ENCODE measurements around the gene NFIX. TPM values are rescaled to one million over a fixed set of nuclear protein-coding genes. Genes with fewer than 3 reads are reported as not detected.

Gene NFIX
- total and polyA plus RNA-seq, 2 of the 13 experiments (the other 11 are each of a cell fraction or from before 2014, with no cell fraction given), result 3.4 to 5.4 TPM

- TF ChIP-seq CSRNP2 (CRISPR knock-in tag; conservative IDR thresholded peaks at IDR 0.05; ENCODE audit: low read depth), result no peak
- no peak for TF ChIP-seq E2F2 (CRISPR knock-in tag; IDR thresholded peaks at IDR 0.05; ENCODE audit: borderline replicate concordance)
- TF ChIP-seq TEAD3 (CRISPR knock-in tag; optimal IDR thresholded peaks at IDR 0.05; ENCODE audit: borderline replicate concordance), result peak; percentile 56
- TF ChIP-seq SMC3 (IDR thresholded peaks at IDR 0.05; ENCODE audit: low read length), result no peak
- TF ChIP-seq ZNF891 (CRISPR knock-in tag; IDR thresholded peaks at IDR 0.05), result no peak
- peak; percentile 44; the same call in 1 of the 2 replicates for TF ChIP-seq ISL2 (CRISPR knock-in tag; IDR thresholded peaks at IDR 0.05)
- TF ChIP-seq THAP9 (CRISPR knock-in tag; IDR thresholded peaks at IDR 0.05; ENCODE audit: borderline replicate concordance), result no peak; the same call in 1 of the 2 replicates
- TF ChIP-seq ZNF770 (CRISPR knock-in tag; IDR thresholded peaks at IDR 0.05), result no peak
- TF ChIP-seq SMYD3 (CRISPR knock-in tag; IDR thresholded peaks at IDR 0.05), result no peak
- TF ChIP-seq ZNF263 (CRISPR knock-in tag; IDR thresholded peaks at IDR 0.05), result no peak
- 0 out of 2 replicates have a peak, but pooled peaks have one; percentile 41 for TF ChIP-seq ZNF337 (CRISPR knock-in tag; IDR thresholded peaks at IDR 0.05; ENCODE audit: borderline replicate concordance, low read depth)
- TF ChIP-seq GLMP (CRISPR knock-in tag; IDR thresholded peaks at IDR 0.05; ENCODE audit: borderline replicate concordance), result no peak
- peak; percentile 95 for TF ChIP-seq ZNF687 (CRISPR knock-in tag; IDR thresholded peaks at IDR 0.05)
Measured at GRCh38 chr19:12996406-12997094, 1.3 kb downstream of the NFIX start (continued).
